AG04450 (cell line): Measurements from ENCODE around the gene PTPRC. TPM values are rescaled to one million over a fixed set of nuclear protein-coding genes. Genes with fewer than 3 reads are reported as not detected.

Source experiments
- CTCF ChIA-PET: fragments of 300-600, 350-600 bp; formaldehyde crosslinking; extraction: SDS; loops from one replicate; lab custom pipeline; 2022; ENCODE audit warnings: antibody characterized with exemption, inconsistent platforms; lab: Charles Lee
- POLR2A ChIA-PET: fragments of 350-600 bp; formaldehyde crosslinking; extraction: SDS; loops from one replicate; lab custom pipeline; 2021; ENCODE audit warnings: antibody characterized with exemption, inconsistent platforms; lab: Yijun Ruan, JAX
- DNase-seq: peaks from one replicate; pipeline ENCODE4 v3.0.0-alpha.2; 2011; ENCODE audit warnings: low read depth, low spot score
- H3K27ac ChIP-seq: one replicate; pipeline ENCODE4 v1.5.1; 2012; ENCODE audit warnings: low read depth, low read length, control low read depth
- H3K27me3 ChIP-seq: one replicate; pipeline ENCODE4 v1.6.0; 2012; ENCODE audit warnings: low read length; ENCODE audit not compliant: control insufficient read depth, insufficient read depth
- H3K4me3 ChIP-seq: 2 replicates; pipeline ENCODE4 v1.5.1; 2011; ENCODE audit warnings: mild to moderate bottlenecking, low read depth, low read length, control low read depth
- H3K9me3 ChIP-seq: 2 replicates; pipeline ENCODE4 v1.5.1; 2012; ENCODE audit warnings: low read length; ENCODE audit not compliant: control insufficient read depth, insufficient read depth
- CTCF ChIP-seq: IDR thresholded peaks from 2 replicates; pipeline ENCODE4 v1.5.1; 2011; ENCODE audit warnings: low read depth, low read length, control low read depth, inconsistent platforms
- polyA plus RNA-seq: library from polyadenylated mRNA; depleted of rRNA; stranded (reverse); fragments of >200 nt; gene quantifications from 2 replicates; pipeline ENCODE4 v1.2.3, GENCODE V29; 2011

PTPRC gene
- polyA plus RNA-seq, 1 experiment, result 0.05 TPM

GRCh38 chr1:198642983-198643382 is 4.1 kb downstream of the PTPRC start:
- Histone ChIP-seq H3K9me3 (no peaks in the 10 kb centered on the region), H3K27ac (no peak overlapping the region), H3K27me3 (no peaks in the 10 kb centered on the region), H3K4me3 (no peak overlapping the region)
- ChIA-PET POLR2A (no interaction called here), CTCF (no interaction called here)
- TF ChIP-seq CTCF, result no peak
- no peak for DNase-seq

GRCh38 chr1:198643808-198644207 is 5.0 kb downstream of the PTPRC start:
- no peaks in the 10 kb centered on the region for H3K9me3 ChIP-seq
- no peak for DNase-seq
- no peaks in the 10 kb centered on the region for H3K27me3 ChIP-seq
- no peak for TF ChIP-seq CTCF
- no peak overlapping the region for H3K4me3 ChIP-seq
- no peak overlapping the region for H3K27ac ChIP-seq
- CTCF ChIA-PET, result no interaction called here
- POLR2A ChIA-PET, result no interaction called here

GRCh38 chr1:198647055-198647454 is 8.2 kb downstream of the PTPRC start:
- DNase-seq, result no peak
- POLR2A ChIA-PET, result no interaction called here
- no peak overlapping the region for H3K27ac ChIP-seq
- no peaks in the 10 kb centered on the region for H3K9me3 ChIP-seq
- no peaks in the 10 kb centered on the region for H3K27me3 ChIP-seq
- CTCF ChIA-PET, result no interaction called here
- no peak for TF ChIP-seq CTCF
- H3K4me3 ChIP-seq, result no peak overlapping the region

- ChIA-PET CTCF (no interaction called here), POLR2A (no interaction called here)
- H3K27me3 ChIP-seq, result no peaks in the 10 kb centered on the region
- H3K27ac ChIP-seq, result no peak overlapping the region
- H3K4me3 ChIP-seq, result no peak overlapping the region
- no peak for DNase-seq
- H3K9me3 ChIP-seq, result no peaks in the 10 kb centered on the region
- TF ChIP-seq CTCF, result no peak
Measured at GRCh38 chr1:198648592-198648991, 9.8 kb downstream of the PTPRC start.

GRCh38 chr1:198649232-198649967 is 10.6 kb downstream of the PTPRC start:
- no peak for TF ChIP-seq CTCF
- POLR2A ChIA-PET, result no interaction called here
- Histone ChIP-seq H3K4me3 (no peak overlapping the region), H3K27me3 (no peaks in the 10 kb centered on the region), H3K27ac (no peak overlapping the region), H3K9me3 (no peaks in the 10 kb centered on the region)
- DNase-seq, result no peak
- CTCF ChIA-PET, result interaction anchor here (1.0 kb wide), 1 partner anchor 37 kb away, joined by 3 read pairs; no protein-coding TSS in a partner anchor
